WTC11 (cell line): ENCODE data around the gene NR5A1. TPM values are rescaled to one million over a fixed set of nuclear protein-coding genes. Genes with fewer than 3 reads are reported as not detected.
A peak's percentile ranks its signal among the peaks of the same experiment; 100 is the strongest.

Experiments used
- ATAC-seq: fragments of 200-7000 bp; cut with Tn5 transposase; 2 replicates; pipeline ENCODE4 v1.10.0; 2021; ENCODE audit warnings: mild to moderate bottlenecking, moderate library complexity
- CTCF ChIA-PET: fragments of 300-600 bp; sonication (Branson Sonifier 250); formaldehyde crosslinking; loops from one replicate; lab custom pipeline; 2021; ENCODE audit warnings: antibody characterized with exemption; lab: Charles Lee
- POLR2A ChIA-PET: fragments of 350-600 bp; sonication (Branson Sonifier 250); formaldehyde crosslinking; loops from one replicate; lab custom pipeline; 2021; ENCODE audit warnings: antibody characterized with exemption; lab: Charles Lee
- DNase-seq: peaks from one replicate; pipeline ENCODE4 v3.0.0; 2021; ENCODE audit warnings: low spot score
- H3K27ac Mint-ChIP-seq: 2 replicates; pipeline ENCODE4 v1.8.0; 2021; ENCODE audit warnings: mixed read lengths
- H3K27me3 Mint-ChIP-seq: 2 replicates; pipeline ENCODE4 v1.8.0; 2021; ENCODE audit warnings: low read depth, mild to moderate bottlenecking, moderate library complexity, mixed read lengths
- H3K36me3 Mint-ChIP-seq: 2 replicates; pipeline ENCODE4 v1.8.0; 2021; ENCODE audit warnings: mixed read lengths
- H3K4me1 Mint-ChIP-seq: 2 replicates; pipeline ENCODE4 v1.8.0; 2022; ENCODE audit warnings: mixed read lengths
- H3K4me3 Mint-ChIP-seq: 2 replicates; pipeline ENCODE4 v1.8.0; 2021; ENCODE audit warnings: mild to moderate bottlenecking, moderate library complexity, mixed read lengths
- H3K9me3 Mint-ChIP-seq: 2 replicates; pipeline ENCODE4 v1.8.0; 2021; ENCODE audit warnings: mixed read lengths
- CREB1 ChIP-seq: sonication (generic); formaldehyde crosslinking; IDR thresholded peaks from 2 replicates; pipeline ENCODE4 v1.8.0; 2023; ENCODE audit warnings: mild to moderate bottlenecking, missing genetic modification reagents
- CTCF ChIP-seq: fragments of 200-600 bp; IDR thresholded peaks from 2 replicates; pipeline ENCODE4 v1.8.0; 2022; ENCODE audit warnings: antibody characterized with exemption
- FOXJ3 ChIP-seq: sonication (generic); formaldehyde crosslinking; IDR thresholded peaks from 2 replicates; pipeline ENCODE4 v1.9.0; 2021; ENCODE audit warnings: missing genetic modification reagents, mild to moderate bottlenecking, borderline replicate concordance
- FOXK1 ChIP-seq: sonication (generic); formaldehyde crosslinking; IDR thresholded peaks from 2 replicates; pipeline ENCODE4 v1.8.0; 2022; ENCODE audit warnings: mild to moderate bottlenecking, moderate library complexity, missing genetic modification reagents
- HMGA2 ChIP-seq: fragments of 250-450 bp; sonication (Bioruptor Pico); IDR thresholded peaks from 2 replicates; pipeline ENCODE4 v1.4.0; 2021; ENCODE audit warnings: mild to moderate bottlenecking, moderate library complexity
- ZMAT4 ChIP-seq: fragments of 250-450 bp; sonication (Bioruptor Pico); IDR thresholded peaks from 2 replicates; pipeline ENCODE4 v1.9.0; 2021; ENCODE audit warnings: mild to moderate bottlenecking
- ZNF121 ChIP-seq: sonication (generic); formaldehyde crosslinking; IDR thresholded peaks from 2 replicates; pipeline ENCODE4 v1.8.0; 2023; ENCODE audit warnings: missing genetic modification reagents
- ZNF138 ChIP-seq: sonication (generic); formaldehyde crosslinking; conservative IDR thresholded peaks from 2 replicates; pipeline ENCODE4 v1.8.1; 2022; ENCODE audit warnings: mild to moderate bottlenecking, moderate library complexity, missing genetic modification reagents
- ZNF396 ChIP-seq: fragments of 250-450 bp; sonication (Bioruptor Pico); IDR thresholded peaks from 2 replicates; pipeline ENCODE4 v1.8.0; 2021; ENCODE audit warnings: mild to moderate bottlenecking, moderate library complexity, borderline replicate concordance
- total RNA-seq: library from RNA; stranded (reverse); gene quantifications from 3 replicates; pipeline ENCODE4 v1.2.3, GENCODE V29; 2021
- TF ChIP-seq, protein P1 (sequence below): sonication (generic); formaldehyde crosslinking; IDR thresholded peaks from 2 replicates; pipeline ENCODE4 v1.8.1; 2023; ENCODE audit warnings: mild to moderate bottlenecking, moderate library complexity, missing genetic modification reagents
- TF ChIP-seq, protein P2 (sequence below): sonication (generic); formaldehyde crosslinking; IDR thresholded peaks from 2 replicates; pipeline ENCODE4 v1.8.1; 2022; ENCODE audit warnings: low read depth, mild to moderate bottlenecking, moderate library complexity, missing genetic modification reagents, borderline replicate concordance
- TF ChIP-seq, protein P3 (sequence below): sonication (generic); formaldehyde crosslinking; IDR thresholded peaks from 2 replicates; pipeline ENCODE4 v1.8.0; 2022; ENCODE audit warnings: mild to moderate bottlenecking, missing genetic modification reagents
- TF ChIP-seq, protein P4 (sequence below): sonication (generic); formaldehyde crosslinking; IDR thresholded peaks from 2 replicates; pipeline ENCODE4 v1.8.0; 2022; ENCODE audit warnings: mild to moderate bottlenecking, missing genetic modification reagents
- TF ChIP-seq, protein P5 (sequence below): sonication (generic); formaldehyde crosslinking; IDR thresholded peaks from 2 replicates; pipeline ENCODE4 v1.8.0; 2022; ENCODE audit warnings: mild to moderate bottlenecking, missing genetic modification reagents
- TF ChIP-seq, protein P6 (sequence below): sonication (generic); formaldehyde crosslinking; IDR thresholded peaks from 2 replicates; pipeline ENCODE4 v1.8.1; 2023; ENCODE audit warnings: mild to moderate bottlenecking, missing genetic modification reagents, moderate library complexity

The NR5A1 gene
- total RNA-seq, 1 experiment from 2014 or later: 0.77 TPM

DNA sequence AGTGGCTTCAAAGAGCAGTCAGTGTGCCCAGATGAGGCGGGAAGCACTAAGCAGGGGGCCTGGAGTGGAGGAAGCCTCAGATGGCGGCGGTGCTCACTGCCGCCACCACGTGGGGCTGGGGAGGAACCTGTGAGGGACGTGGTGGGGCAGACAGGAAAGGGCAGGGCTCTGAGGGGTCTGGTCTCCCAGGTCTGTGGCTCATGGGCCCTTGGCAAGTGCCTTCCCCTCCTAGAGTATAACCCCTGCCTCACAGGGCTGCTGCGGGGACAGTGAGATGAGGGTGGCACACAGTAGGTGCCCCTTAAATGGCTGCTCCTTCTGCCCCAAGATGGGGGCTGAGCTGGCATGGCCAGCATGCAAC, 26.6 kb downstream of the NR5A1 start:
- CTCF ChIA-PET: interaction anchor here (0.7 to 1.4 kb wide), 4 partner anchors 22 to 280 kb away, joined by 3 read pairs; no protein-coding TSS in a partner anchor
- peaks cover 28% of the 10 kb centered on the region for H3K4me1 Mint-ChIP-seq
- ATAC-seq: peak; percentile 75

GRCh38 chr9:124479947-124480620, 27.1 kb downstream of the NR5A1 start:
- no peak overlapping the region for H3K27ac Mint-ChIP-seq
- no peaks in the 10 kb centered on the region for H3K36me3 Mint-ChIP-seq
- TF ChIP-seq HMGA2 (CRISPR knock-in tag) (no peak), ZNF121 (no peak), FOXK1 (CRISPR knock-in tag) (no peak), ZNF396 (CRISPR knock-in tag) (no peak), FOXJ3 (CRISPR knock-in tag) (no peak), ZMAT4 (CRISPR knock-in tag) (no peak), CTCF (no peak), ZNF138 (CRISPR knock-in tag) (no peak)
- TF ChIP-seq, protein P1, sequence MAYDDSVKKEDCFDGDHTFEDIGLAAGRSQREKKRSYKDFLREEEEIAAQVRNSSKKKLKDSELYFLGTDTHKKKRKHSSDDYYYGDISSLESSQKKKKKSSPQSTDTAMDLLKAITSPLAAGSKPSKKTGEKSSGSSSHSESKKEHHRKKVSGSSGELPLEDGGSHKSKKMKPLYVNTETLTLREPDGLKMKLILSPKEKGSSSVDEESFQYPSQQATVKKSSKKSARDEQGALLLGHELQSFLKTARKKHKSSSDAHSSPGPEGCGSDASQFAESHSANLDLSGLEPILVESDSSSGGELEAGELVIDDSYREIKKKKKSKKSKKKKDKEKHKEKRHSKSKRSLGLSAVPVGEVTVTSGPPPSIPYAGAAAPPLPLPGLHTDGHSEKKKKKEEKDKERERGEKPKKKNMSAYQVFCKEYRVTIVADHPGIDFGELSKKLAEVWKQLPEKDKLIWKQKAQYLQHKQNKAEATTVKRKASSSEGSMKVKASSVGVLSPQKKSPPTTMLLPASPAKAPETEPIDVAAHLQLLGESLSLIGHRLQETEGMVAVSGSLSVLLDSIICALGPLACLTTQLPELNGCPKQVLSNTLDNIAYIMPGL (CRISPR knock-in tag): no peak
- TF ChIP-seq, protein P2, sequence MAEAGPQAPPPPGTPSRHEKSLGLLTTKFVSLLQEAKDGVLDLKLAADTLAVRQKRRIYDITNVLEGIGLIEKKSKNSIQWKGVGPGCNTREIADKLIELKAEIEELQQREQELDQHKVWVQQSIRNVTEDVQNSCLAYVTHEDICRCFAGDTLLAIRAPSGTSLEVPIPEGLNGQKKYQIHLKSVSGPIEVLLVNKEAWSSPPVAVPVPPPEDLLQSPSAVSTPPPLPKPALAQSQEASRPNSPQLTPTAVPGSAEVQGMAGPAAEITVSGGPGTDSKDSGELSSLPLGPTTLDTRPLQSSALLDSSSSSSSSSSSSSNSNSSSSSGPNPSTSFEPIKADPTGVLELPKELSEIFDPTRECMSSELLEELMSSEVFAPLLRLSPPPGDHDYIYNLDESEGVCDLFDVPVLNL: no peak
- TF ChIP-seq, protein P3, sequence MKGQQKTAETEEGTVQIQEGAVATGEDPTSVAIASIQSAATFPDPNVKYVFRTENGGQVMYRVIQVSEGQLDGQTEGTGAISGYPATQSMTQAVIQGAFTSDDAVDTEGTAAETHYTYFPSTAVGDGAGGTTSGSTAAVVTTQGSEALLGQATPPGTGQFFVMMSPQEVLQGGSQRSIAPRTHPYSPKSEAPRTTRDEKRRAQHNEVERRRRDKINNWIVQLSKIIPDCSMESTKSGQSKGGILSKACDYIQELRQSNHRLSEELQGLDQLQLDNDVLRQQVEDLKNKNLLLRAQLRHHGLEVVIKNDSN (CRISPR knock-in tag): no peak
- CTCF ChIA-PET: interaction anchor here (1.0 to 1.4 kb wide), 3 partner anchors 26 to 281 kb away, joined by 3 read pairs; no protein-coding TSS in a partner anchor
- peaks cover 28% of the 10 kb centered on the region for H3K4me1 Mint-ChIP-seq
- DNase-seq (no peak), ATAC-seq (no peak)
- H3K9me3 Mint-ChIP-seq: no peaks in the 10 kb centered on the region
- no peak overlapping the region for H3K4me3 Mint-ChIP-seq
- H3K27me3 Mint-ChIP-seq: peaks cover 59% of the 10 kb centered on the region
- POLR2A ChIA-PET: no interaction called here

More for the DNA sequence above, 26.6 kb downstream of the NR5A1 start:
- peak; percentile 73 for DNase-seq
- POLR2A ChIA-PET: no interaction called here
- TF ChIP-seq, protein P4, sequence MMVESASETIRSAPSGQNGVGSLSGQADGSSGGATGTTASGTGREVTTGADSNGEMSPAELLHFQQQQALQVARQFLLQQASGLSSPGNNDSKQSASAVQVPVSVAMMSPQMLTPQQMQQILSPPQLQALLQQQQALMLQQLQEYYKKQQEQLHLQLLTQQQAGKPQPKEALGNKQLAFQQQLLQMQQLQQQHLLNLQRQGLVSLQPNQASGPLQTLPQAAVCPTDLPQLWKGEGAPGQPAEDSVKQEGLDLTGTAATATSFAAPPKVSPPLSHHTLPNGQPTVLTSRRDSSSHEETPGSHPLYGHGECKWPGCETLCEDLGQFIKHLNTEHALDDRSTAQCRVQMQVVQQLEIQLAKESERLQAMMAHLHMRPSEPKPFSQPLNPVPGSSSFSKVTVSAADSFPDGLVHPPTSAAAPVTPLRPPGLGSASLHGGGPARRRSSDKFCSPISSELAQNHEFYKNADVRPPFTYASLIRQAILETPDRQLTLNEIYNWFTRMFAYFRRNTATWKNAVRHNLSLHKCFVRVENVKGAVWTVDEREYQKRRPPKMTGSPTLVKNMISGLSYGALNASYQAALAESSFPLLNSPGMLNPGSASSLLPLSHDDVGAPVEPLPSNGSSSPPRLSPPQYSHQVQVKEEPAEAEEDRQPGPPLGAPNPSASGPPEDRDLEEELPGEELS (CRISPR knock-in tag): 0 out of 2 replicates have a peak, but pooled peaks have one; percentile 52
- TF ChIP-seq, protein P5, sequence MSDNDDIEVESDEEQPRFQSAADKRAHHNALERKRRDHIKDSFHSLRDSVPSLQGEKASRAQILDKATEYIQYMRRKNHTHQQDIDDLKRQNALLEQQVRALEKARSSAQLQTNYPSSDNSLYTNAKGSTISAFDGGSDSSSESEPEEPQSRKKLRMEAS (CRISPR knock-in tag): peak; percentile 92
- TF ChIP-seq CREB1 (CRISPR knock-in tag) (no peak), CTCF (peak; percentile 27; the same call in 1 of the 2 replicates)
- TF ChIP-seq, protein P3 (CRISPR knock-in tag): peak; percentile 66; the same call in 1 of the 2 replicates
- TF ChIP-seq, protein P6, sequence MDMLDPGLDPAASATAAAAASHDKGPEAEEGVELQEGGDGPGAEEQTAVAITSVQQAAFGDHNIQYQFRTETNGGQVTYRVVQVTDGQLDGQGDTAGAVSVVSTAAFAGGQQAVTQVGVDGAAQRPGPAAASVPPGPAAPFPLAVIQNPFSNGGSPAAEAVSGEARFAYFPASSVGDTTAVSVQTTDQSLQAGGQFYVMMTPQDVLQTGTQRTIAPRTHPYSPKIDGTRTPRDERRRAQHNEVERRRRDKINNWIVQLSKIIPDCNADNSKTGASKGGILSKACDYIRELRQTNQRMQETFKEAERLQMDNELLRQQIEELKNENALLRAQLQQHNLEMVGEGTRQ (CRISPR knock-in tag): peak; percentile 70
- TF ChIP-seq, all 79 proteins: peak for 5
- Mint-ChIP-seq H3K27ac (no peak overlapping the region), H3K9me3 (no peaks in the 10 kb centered on the region), H3K36me3 (no peaks in the 10 kb centered on the region), H3K27me3 (peaks cover 59% of the 10 kb centered on the region), H3K4me3 (no peak overlapping the region)
